Measurements from ENCODE around the gene KRTAP4-11.

GRCh38 chr17:41160648-41161047 is 42.5 kb upstream of the KRTAP4-11 start, which contains the start of gene KRTAP4-4:
- TF ChIP-seq ZSCAN25 (CRISPR knock-in tag; IDR thresholded peaks at IDR 0.05) (no peak), CTCF (CRISPR knock-in tag; IDR thresholded peaks at IDR 0.05) (no peak), EP300 (IDR thresholded peaks at IDR 0.05; ENCODE audit: low read depth in 2 of 2, low read length in 2 of 2) (no peak), EP300 (CRISPR knock-in tag; IDR thresholded peaks at IDR 0.05; ENCODE audit: borderline replicate concordance) (no peak), FLYWCH1 (CRISPR knock-in tag; IDR thresholded peaks at IDR 0.05) (no peak)
- TF ChIP-seq, protein P1, sequence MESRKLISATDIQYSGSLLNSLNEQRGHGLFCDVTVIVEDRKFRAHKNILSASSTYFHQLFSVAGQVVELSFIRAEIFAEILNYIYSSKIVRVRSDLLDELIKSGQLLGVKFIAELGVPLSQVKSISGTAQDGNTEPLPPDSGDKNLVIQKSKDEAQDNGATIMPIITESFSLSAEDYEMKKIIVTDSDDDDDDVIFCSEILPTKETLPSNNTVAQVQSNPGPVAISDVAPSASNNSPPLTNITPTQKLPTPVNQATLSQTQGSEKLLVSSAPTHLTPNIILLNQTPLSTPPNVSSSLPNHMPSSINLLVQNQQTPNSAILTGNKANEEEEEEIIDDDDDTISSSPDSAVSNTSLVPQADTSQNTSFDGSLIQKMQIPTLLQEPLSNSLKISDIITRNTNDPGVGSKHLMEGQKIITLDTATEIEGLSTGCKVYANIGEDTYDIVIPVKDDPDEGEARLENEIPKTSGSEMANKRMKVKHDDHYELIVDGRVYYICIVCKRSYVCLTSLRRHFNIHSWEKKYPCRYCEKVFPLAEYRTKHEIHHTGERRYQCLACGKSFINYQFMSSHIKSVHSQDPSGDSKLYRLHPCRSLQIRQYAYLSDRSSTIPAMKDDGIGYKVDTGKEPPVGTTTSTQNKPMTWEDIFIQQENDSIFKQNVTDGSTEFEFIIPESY (CRISPR knock-in tag; IDR thresholded peaks at IDR 0.05) = no peak
